T-helper 22 cell (primary cell): Measurements from ENCODE around the gene ENKUR.

Experiments
- DNase-seq: peaks from one replicate; pipeline ENCODE4 v3.0.0-alpha.2; 2020; ENCODE audit warnings: low read depth

The ENKUR gene, protein sequence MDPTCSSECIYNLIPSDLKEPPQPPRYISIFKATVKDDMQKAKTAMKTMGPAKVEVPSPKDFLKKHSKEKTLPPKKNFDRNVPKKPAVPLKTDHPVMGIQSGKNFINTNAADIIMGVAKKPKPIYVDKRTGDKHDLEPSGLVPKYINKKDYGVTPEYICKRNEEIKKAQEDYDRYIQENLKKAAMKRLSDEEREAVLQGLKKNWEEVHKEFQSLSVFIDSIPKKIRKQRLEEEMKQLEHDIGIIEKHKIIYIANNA

GRCh38 chr10:25015828-25016375 is at the start of gene ENKUR:
Gene ENKUR, minus strand, starts transcription at chr10:25016158. Its CDS starts 222 bp downstream, at chr10:25015936.
- peak; percentile 91 for DNase-seq

GRCh38 chr10:25064401-25064800 is 48.4 kb upstream of the ENKUR start:
- no peak for DNase-seq

DNA sequence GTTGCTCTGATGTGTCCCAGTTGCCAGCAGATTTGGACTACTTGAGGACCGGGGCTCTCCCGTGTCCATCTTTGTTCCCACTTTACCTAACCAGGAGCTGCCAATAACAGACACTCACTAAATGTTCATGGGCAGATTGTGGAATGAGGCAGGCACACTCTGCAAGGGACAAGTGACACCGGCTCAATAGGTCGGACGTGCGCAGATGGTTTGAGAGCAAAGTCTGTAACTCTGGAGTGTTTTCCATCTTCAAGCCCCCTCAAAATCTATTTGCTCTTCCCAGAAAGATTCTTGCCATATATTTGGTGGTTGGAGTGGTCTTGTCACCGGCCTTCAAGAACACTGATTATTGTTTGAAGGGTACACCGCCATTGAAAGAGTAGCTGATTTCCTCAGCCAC is 47.7 kb upstream of the ENKUR start:
- DNase-seq, result no peak

GRCh38 chr10:25063157-25063556 is 47.2 kb upstream of the ENKUR start:
- no peak for DNase-seq

- DNase-seq, result no peak
Observed at GRCh38 chr10:25061711-25062449, 45.9 kb upstream of the ENKUR start.

- DNase-seq, result no peak
Observed at GRCh38 chr10:25061125-25061524, 45.2 kb upstream of the ENKUR start.

GRCh38 chr10:25059990-25060389 is 44.0 kb upstream of the ENKUR start:
- no peak for DNase-seq

GRCh38 chr10:25057886-25058285 is 41.9 kb upstream of the ENKUR start:
- DNase-seq, result no peak

- no peak for DNase-seq
Observed at GRCh38 chr10:25056726-25057125, 40.8 kb upstream of the ENKUR start.

- no peak for DNase-seq
Observed at GRCh38 chr10:25052012-25052411, 36.1 kb upstream of the ENKUR start.

GRCh38 chr10:25050402-25050801 is 34.4 kb upstream of the ENKUR start:
- no peak for DNase-seq

DNA sequence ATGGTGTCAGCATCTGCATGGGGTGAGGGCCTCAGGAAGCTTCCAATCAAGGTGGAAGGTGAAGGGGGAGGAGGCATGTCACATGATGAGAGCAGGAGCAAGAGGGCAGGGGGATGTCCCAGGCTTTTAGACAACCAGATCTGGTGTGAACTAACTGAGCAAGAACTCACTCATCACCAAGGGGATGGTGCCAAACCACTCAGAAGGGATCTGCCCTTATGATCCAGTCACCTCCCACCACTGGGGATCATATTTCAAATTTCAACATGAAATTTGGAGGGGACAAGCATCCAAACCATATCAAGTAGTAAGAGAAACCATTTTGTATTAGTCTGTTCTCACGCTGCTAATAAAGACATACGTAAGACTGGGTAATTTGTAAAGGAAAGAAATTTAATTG is 34.0 kb upstream of the ENKUR start:
- DNase-seq, result no peak

- DNase-seq, result no peak
Observed at GRCh38 chr10:25048450-25048849, 32.5 kb upstream of the ENKUR start.

DNA sequence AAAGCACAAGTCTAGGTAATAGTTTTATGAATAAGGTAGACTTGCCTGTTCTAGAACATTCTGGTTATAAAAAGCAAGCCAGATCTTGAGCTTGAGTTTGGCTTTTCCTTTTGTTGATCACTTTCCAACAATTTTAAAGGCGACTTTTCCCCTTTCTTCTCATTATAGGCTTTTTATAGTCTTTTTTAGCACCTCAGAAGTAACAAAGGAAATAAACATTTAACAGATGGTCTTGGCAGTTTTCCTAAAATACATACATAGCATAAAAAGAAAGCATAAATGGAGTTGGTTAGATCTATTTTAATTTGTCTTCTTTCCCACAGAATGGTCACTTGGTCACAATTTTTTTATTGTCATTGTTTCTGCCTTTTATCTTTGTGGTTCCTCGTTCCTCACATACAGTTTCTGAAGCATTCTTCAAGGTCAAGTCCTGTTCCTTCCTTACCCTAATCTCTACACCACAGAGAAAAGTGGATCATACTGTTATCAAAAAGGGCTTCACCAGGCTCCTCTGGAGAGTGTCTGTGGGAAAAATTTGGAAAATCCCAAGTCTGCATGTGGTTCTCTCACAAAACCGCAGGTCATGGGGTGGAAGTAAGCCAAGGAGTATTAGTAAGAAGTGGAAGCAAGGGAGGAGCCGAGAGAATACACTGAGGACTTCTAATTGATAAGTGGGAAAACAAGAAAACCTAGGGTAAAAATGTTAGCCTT is 31.8 kb upstream of the ENKUR start:
- no peak for DNase-seq

DNA sequence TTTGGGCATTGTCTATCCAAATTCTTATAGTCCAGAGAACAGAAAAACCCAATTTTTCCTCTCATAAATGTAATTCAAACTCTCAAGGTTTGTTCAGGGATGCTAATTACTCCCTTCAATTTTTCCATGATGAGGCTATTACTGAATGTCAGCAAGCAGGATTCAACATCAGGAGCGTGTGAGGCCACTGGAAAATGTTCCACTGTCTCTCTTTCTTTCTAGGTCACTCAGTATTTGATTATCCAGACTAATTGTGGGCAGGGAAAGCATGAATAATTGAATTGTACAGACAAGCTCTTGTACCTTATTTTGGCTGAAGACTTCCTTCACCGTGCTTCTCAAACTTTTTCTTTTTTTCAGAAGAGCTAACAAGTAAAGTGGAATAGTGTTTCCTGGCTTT is 31.1 kb upstream of the ENKUR start:
- no peak for DNase-seq

GRCh38 chr10:25046641-25047040 is 30.7 kb upstream of the ENKUR start:
- no peak for DNase-seq

- DNase-seq, result no peak
Observed at GRCh38 chr10:25039531-25039930, 23.6 kb upstream of the ENKUR start.

GRCh38 chr10:25038325-25038724 is 22.4 kb upstream of the ENKUR start:
- DNase-seq, result no peak

DNA sequence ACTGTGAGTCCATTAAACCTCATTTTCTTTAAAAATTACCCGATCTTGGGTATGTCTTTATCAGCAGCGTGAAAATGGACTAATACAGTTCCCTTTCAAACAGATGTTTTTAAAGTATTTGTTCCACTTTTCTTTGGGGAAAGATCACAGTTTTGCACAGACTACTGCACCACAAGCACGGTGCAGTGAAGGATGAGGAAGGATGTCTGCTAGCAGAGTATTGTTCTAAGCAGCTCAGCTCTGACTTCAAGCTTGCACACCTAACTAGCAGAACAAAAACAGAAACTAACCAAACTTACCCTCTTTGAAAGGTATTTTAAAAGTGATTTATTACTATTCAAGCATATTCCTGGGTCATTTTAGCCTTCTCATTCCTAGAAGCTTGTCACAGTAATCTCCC is 20.4 kb upstream of the ENKUR start:
- no peak for DNase-seq

DNA sequence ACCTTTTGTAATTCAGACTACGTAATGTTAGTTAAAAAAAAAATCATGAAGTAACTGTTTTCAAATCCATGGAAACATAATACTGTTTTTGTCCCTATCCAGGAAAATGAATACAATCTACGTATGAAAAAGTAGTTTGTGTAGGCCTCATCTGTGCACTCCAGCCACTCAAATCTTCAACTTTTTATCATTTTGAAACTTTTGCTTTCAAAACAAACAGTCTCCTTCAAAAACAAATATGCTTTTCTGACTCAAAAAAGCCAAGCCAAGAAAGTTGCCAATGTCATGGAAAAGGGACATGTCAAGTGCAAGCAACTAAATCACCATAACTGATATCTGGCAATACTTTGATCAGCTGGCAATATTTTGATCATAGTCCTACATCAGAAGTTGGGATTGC is 13.6 kb upstream of the ENKUR start:
- no peak for DNase-seq

- DNase-seq, result no peak
Observed at GRCh38 chr10:25028711-25029110, 12.8 kb upstream of the ENKUR start.

DNA sequence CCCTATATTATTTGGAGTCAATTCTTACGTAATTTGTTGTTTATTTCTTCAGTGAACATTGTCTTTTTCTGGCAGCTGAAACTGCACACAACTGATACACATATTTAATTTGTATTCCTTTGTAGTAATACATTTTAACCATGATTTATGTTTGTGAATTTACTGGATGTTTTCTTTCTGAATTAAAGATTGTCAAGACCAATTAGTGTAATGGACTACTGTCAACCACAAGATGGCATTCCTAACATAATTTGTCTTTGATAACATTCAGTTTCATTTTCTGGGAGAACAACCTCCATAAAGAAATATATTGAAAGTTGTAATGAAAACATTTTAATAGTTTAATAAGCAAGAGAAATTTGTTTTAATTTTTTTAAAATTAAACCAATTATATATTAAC is 10.5 kb upstream of the ENKUR start:
- no peak for DNase-seq

DNA sequence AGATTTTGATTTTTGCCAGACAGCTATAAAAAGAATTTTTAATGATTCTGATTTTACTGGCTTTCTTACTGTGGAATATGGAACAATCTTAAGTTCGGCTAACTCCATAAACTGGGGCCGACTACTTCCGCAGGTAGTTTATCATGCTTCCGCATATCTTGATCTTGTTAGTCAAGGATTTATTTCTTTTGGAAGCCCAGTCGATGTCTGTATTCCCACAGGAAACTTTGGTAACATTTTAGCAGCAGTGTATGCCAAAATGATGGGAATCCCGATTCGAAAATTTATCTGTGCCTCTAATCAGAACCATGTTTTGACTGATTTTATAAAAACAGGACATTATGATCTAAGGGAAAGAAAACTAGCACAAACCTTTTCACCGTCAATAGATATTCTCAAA is 8.6 kb upstream of the ENKUR start:
- DNase-seq, result no peak
